Colonic mucosa (tissue), 4 donors: Measurements from ENCODE around the gene CBY1. TPM values are rescaled to one million over a fixed set of nuclear protein-coding genes. Genes with fewer than 3 reads are reported as not detected.
A peak's percentile ranks its signal among the peaks of the same experiment; 100 is the strongest.
"Not testable (repeated sequence)": the region's sequence is repeated elsewhere in the genome, so short reads cannot be mapped to it uniquely, and the experiment has no call there.

ENCODE experiments used
- DNase-seq: peaks from one replicate; pipeline ENCODE4 v3.0.0-alpha.2; 2020
- H3K27ac ChIP-seq: fragments of 200-600 bp; one replicate; pipeline ENCODE4 v1.8.0; 2021
- H3K27me3 ChIP-seq: fragments of 200-600 bp; one replicate; pipeline ENCODE4 v1.8.0; 2021
- H3K36me3 ChIP-seq: fragments of 200-600 bp; one replicate; pipeline ENCODE4 v1.8.0; 2021
- H3K4me1 ChIP-seq: fragments of 200-600 bp; one replicate; pipeline ENCODE4 v1.8.0; 2021; ENCODE audit warnings: mild to moderate bottlenecking
- H3K4me3 ChIP-seq: fragments of 200-600 bp; one replicate; pipeline ENCODE4 v1.8.0; 2021
- H3K9ac ChIP-seq, 2 donors: one replicate each; pipeline ENCODE4 v1.7.0; 2013; ENCODE audit warnings: control low read depth in 2 of 2, low read depth in 2 of 2, low read length in 2 of 2
- H3K9me3 ChIP-seq: fragments of 200-600 bp; one replicate; pipeline ENCODE4 v1.8.0; 2021
- CTCF ChIP-seq: fragments of 200-600 bp; IDR thresholded peaks from one replicate; pipeline ENCODE4 v1.8.0; 2022; ENCODE audit warnings: antibody characterized with exemption, mild to moderate bottlenecking
- intact Hi-C: fragments of 100-400 bp; cut with DNase I; formaldehyde crosslinking; loops from one replicate; pipeline ENCODE4 v1.14.1; 2022
- total RNA-seq, 2 donors: library from RNA; stranded (reverse); fragmentation: NEBNext Ultra II Directional in 1 of 2; extraction: Animal tissue kit (Norgen Biotek cat#: 25700) in 1 of 2; gene quantifications; one replicate each; pipeline ENCODE4 v1.2.1, GENCODE V29; 2021
- donor health status: healthy.
- donor health status: DM: no; HTN: no; CAD: no.
- donor health status: DM: no; HTN: no; CAD: no.

The CBY1 gene
- total RNA-seq, 2 donors from 2014 or later, result 27.4 to 38.1 TPM

GRCh38 chr22:38638728-38639127 lies 17.7 kb upstream of the CBY1 start:
- Histone ChIP-seq H3K27ac (no peak overlapping the region), H3K9ac (no peak overlapping the region), H3K36me3 (no peaks in the 10 kb centered on the region), H3K4me3 (no peak overlapping the region), H3K9me3 (no peaks in the 10 kb centered on the region), H3K4me1 (no peaks in the 10 kb centered on the region), H3K27me3 (no peaks in the 10 kb centered on the region)
- TF ChIP-seq CTCF, result no peak
- intact Hi-C loops, result no loop called here
- no peak for DNase-seq

- TF ChIP-seq CTCF, result no peak
- intact Hi-C loops, result no loop called here
- DNase-seq, result no peak
- no peaks in the 10 kb centered on the region for H3K9me3 ChIP-seq
- no peak overlapping the region for H3K27ac ChIP-seq
- no peaks in the 10 kb centered on the region for H3K4me1 ChIP-seq
- no peak overlapping the region for H3K4me3 ChIP-seq
- no peaks in the 10 kb centered on the region for H3K36me3 ChIP-seq
- H3K9ac ChIP-seq, result no peak overlapping the region
- no peaks in the 10 kb centered on the region for H3K27me3 ChIP-seq
Measured at GRCh38 chr22:38641476-38642040, 14.9 kb upstream of the CBY1 start.

GRCh38 chr22:38644245-38644644 lies 12.2 kb upstream of the CBY1 start:
- DNase-seq, H3K4me1 ChIP-seq, H3K9me3 ChIP-seq, H3K4me3 ChIP-seq, H3K36me3 ChIP-seq, H3K9ac ChIP-seq, intact Hi-C loops, H3K27me3 ChIP-seq, H3K27ac ChIP-seq: not testable (repeated sequence)

- H3K27me3 ChIP-seq, result no peaks in the 10 kb centered on the region
- H3K9ac ChIP-seq, result no peak overlapping the region
- H3K36me3 ChIP-seq, result no peaks in the 10 kb centered on the region
- intact Hi-C loops, result no loop called here
- H3K9me3 ChIP-seq, result no peaks in the 10 kb centered on the region
- no peak for DNase-seq
- no peaks in the 10 kb centered on the region for H3K4me1 ChIP-seq
- H3K27ac ChIP-seq, result no peak overlapping the region
- no peak overlapping the region for H3K4me3 ChIP-seq
- TF ChIP-seq CTCF, result no peak
Measured at GRCh38 chr22:38645430-38645829, 11.0 kb upstream of the CBY1 start.

- intact Hi-C loops, result no loop called here
- TF ChIP-seq CTCF, result no peak
- no peaks in the 10 kb centered on the region for H3K36me3 ChIP-seq
Measured at GRCh38 chr22:38649841-38650522, 6.5 kb upstream of the CBY1 start.

GRCh38 chr22:38652859-38653258 lies 3.6 kb upstream of the CBY1 start:
- Histone ChIP-seq H3K4me3 (no peak overlapping the region), H3K27me3 (no peaks in the 10 kb centered on the region), H3K9ac (no peak overlapping the region), H3K4me1 (peaks cover 5% of the 10 kb centered on the region), H3K36me3 (no peaks in the 10 kb centered on the region), H3K9me3 (no peaks in the 10 kb centered on the region), H3K27ac (peak overlapping the region; percentile 33)
- intact Hi-C loops, result no loop called here
- TF ChIP-seq CTCF, result no peak
- peak; percentile 35 for DNase-seq

More at GRCh38 chr22:38649841-38650522, 6.5 kb upstream of the CBY1 start:
- H3K9ac ChIP-seq, result no peak overlapping the region
- no peaks in the 10 kb centered on the region for H3K9me3 ChIP-seq
- no peak overlapping the region for H3K4me3 ChIP-seq
- no peak overlapping the region for H3K27ac ChIP-seq
- no peak for DNase-seq
- H3K4me1 ChIP-seq, result no peaks in the 10 kb centered on the region
- no peaks in the 10 kb centered on the region for H3K27me3 ChIP-seq
